Stomach smooth muscle (tissue), 2 donors: ENCODE data around the gene PLCD3.
A peak's percentile ranks its signal among the peaks of the same experiment; 100 is the strongest.

Source experiments
- H3K27ac ChIP-seq: one replicate; pipeline ENCODE4 v1.7.0; 2013; ENCODE audit warnings: mild to moderate bottlenecking, low read length, inconsistent platforms
- H3K27me3 ChIP-seq, 2 donors: one replicate each; pipeline ENCODE4 v1.7.0; 2013; ENCODE audit warnings: low read length in 2 of 2; ENCODE audit not compliant: insufficient read depth in 2 of 2, control insufficient read depth in 1 of 2
- H3K36me3 ChIP-seq, 2 donors: one replicate each; pipeline ENCODE4 v1.7.0; 2013; ENCODE audit warnings: low read length in 2 of 2; ENCODE audit not compliant: control insufficient read depth in 2 of 2, insufficient read depth in 2 of 2
- H3K4me1 ChIP-seq: one replicate; pipeline ENCODE4 v1.7.0; 2013; ENCODE audit warnings: low read length; ENCODE audit not compliant: control insufficient read depth, insufficient read depth
- H3K4me3 ChIP-seq, 2 donors: one replicate each; pipeline ENCODE4 v1.7.0; 2013; ENCODE audit warnings: low read length in 2 of 2
- H3K9ac ChIP-seq, 2 donors: one replicate each; pipeline ENCODE4 v1.7.0; 2013; ENCODE audit warnings: low read length in 2 of 2, mild to moderate bottlenecking in 1 of 2
- H3K9me3 ChIP-seq, 2 donors: one replicate each; pipeline ENCODE4 v1.7.0; 2013; ENCODE audit warnings: low read length in 2 of 2; ENCODE audit not compliant: control insufficient read depth in 2 of 2
- donor health status: healthy.
- donor health status: Pancreatic carcinoma.

PLCD3 gene

GRCh38 chr17:45162025-45162687, 29.8 kb upstream of the PLCD3 start:
- Histone ChIP-seq H3K4me1 (peaks cover 27% of the 10 kb centered on the region), H3K36me3 (peaks cover 0 to 4% of the 10 kb centered on the region in 2 donors), H3K4me3 (peak overlapping the region; percentile 48 to 98), H3K9ac (peak overlapping the region; percentile 1 to 62), H3K9me3 (no peaks in the 10 kb centered on the region), H3K27me3 (no peaks in the 10 kb centered on the region), H3K27ac (peak overlapping the region; percentile 62)

GRCh38 chr17:45161288-45162024, 29.1 kb upstream of the PLCD3 start, which contains the start of gene HEXIM2:
Gene HEXIM2 (plus strand): TSS chr17:45161875. CDS start chr17:45162794, 919 bp downstream.
- Histone ChIP-seq H3K9ac (peak within 1 kb of the TSS; percentile 96 to 99), H3K4me3 (peak within 1 kb of the TSS; percentile 85 to 98), H3K4me1 (peaks cover 27% of the 10 kb centered on the region), H3K27me3 (no peaks in the 10 kb centered on the region), H3K36me3 (peaks cover 0 to 4% of the 10 kb centered on the region in 2 donors), H3K27ac (peak within 1 kb of the TSS; percentile 100), H3K9me3 (no peaks in the 10 kb centered on the region)

GRCh38 chr17:45160447-45161287, 28.4 kb upstream of the PLCD3 start:
- H3K36me3 ChIP-seq, result peaks cover 0 to 4% of the 10 kb centered on the region in 2 donors
- peaks cover 27% of the 10 kb centered on the region for H3K4me1 ChIP-seq
- H3K9me3 ChIP-seq, result no peaks in the 10 kb centered on the region
- peak overlapping the region; percentile 85 to 98 for H3K4me3 ChIP-seq
- H3K27me3 ChIP-seq, result no peaks in the 10 kb centered on the region
- peak overlapping the region; percentile 100 for H3K27ac ChIP-seq
- H3K9ac ChIP-seq, result peak overlapping the region; percentile 96 to 99

- no peak overlapping the region for H3K4me3 ChIP-seq
- no peaks in the 10 kb centered on the region for H3K36me3 ChIP-seq
- no peak overlapping the region for H3K9ac ChIP-seq
- H3K4me1 ChIP-seq, result peaks cover 25% of the 10 kb centered on the region
- no peaks in the 10 kb centered on the region for H3K9me3 ChIP-seq
- H3K27ac ChIP-seq, result no peak overlapping the region
- H3K27me3 ChIP-seq, result no peaks in the 10 kb centered on the region
Measured at GRCh38 chr17:45156242-45156641, 23.9 kb upstream of the PLCD3 start.

- peak overlapping the region in 1 of 2 donors; percentile 21 for H3K9ac ChIP-seq
- peaks cover 28% of the 10 kb centered on the region for H3K4me1 ChIP-seq
- H3K27me3 ChIP-seq, result no peaks in the 10 kb centered on the region
- no peaks in the 10 kb centered on the region for H3K36me3 ChIP-seq
- no peak overlapping the region for H3K27ac ChIP-seq
- H3K4me3 ChIP-seq, result no peak overlapping the region
- H3K9me3 ChIP-seq, result no peaks in the 10 kb centered on the region
Measured at GRCh38 chr17:45155483-45155882, 23.2 kb upstream of the PLCD3 start.

GRCh38 chr17:45155029-45155428, 22.7 kb upstream of the PLCD3 start:
- no peaks in the 10 kb centered on the region for H3K36me3 ChIP-seq
- H3K27ac ChIP-seq, result no peak overlapping the region
- H3K4me3 ChIP-seq, result no peak overlapping the region
- peaks cover 28% of the 10 kb centered on the region for H3K4me1 ChIP-seq
- no peaks in the 10 kb centered on the region for H3K27me3 ChIP-seq
- H3K9me3 ChIP-seq, result no peaks in the 10 kb centered on the region
- H3K9ac ChIP-seq, result no peak overlapping the region

GRCh38 chr17:45150911-45151809, 18.8 kb upstream of the PLCD3 start:
- Histone ChIP-seq H3K27me3 (no peaks in the 10 kb centered on the region), H3K9ac (peak overlapping the region; percentile 13 to 95), H3K4me1 (peaks cover 24% of the 10 kb centered on the region), H3K27ac (peak overlapping the region; percentile 25), H3K9me3 (no peaks in the 10 kb centered on the region), H3K36me3 (no peaks in the 10 kb centered on the region), H3K4me3 (peak overlapping the region; percentile 62 to 98)

- Histone ChIP-seq H3K4me1 (peaks cover 27% of the 10 kb centered on the region), H3K9ac (peak overlapping the region; percentile 95 to 98), H3K36me3 (no peaks in the 10 kb centered on the region), H3K4me3 (peak overlapping the region; percentile 80 to 98), H3K27ac (peak overlapping the region; percentile 99), H3K9me3 (no peaks in the 10 kb centered on the region), H3K27me3 (no peaks in the 10 kb centered on the region)
Measured at GRCh38 chr17:45149669-45150664, 17.7 kb upstream of the PLCD3 start.

GRCh38 chr17:45149037-45149668, 16.8 kb upstream of the PLCD3 start:
- Histone ChIP-seq H3K4me1 (peaks cover 35% of the 10 kb centered on the region), H3K4me3 (peak overlapping the region; percentile 80 to 98), H3K27me3 (no peaks in the 10 kb centered on the region), H3K9me3 (no peaks in the 10 kb centered on the region), H3K36me3 (no peaks in the 10 kb centered on the region), H3K9ac (peak overlapping the region; percentile 95 to 98), H3K27ac (peak overlapping the region; percentile 99)
